HEK293 (cell line): Measurements from ENCODE around the gene SLC12A8.

Experiments
- SP2 ChIP-seq: fragments of 450-650 bp; formaldehyde crosslinking; IDR thresholded peaks from 2 replicates; pipeline ENCODE4 v1.5.1; 2016; ENCODE audit warnings: missing biosample characterization, missing genetic modification characterization
- ZNF785 ChIP-seq: fragments of 450-650 bp; formaldehyde crosslinking; IDR thresholded peaks from 2 replicates; pipeline ENCODE4 v1.5.1; 2016; ENCODE audit warnings: missing biosample characterization, missing genetic modification characterization
- TF ChIP-seq, protein P1 (sequence below): fragments of 450-650 bp; formaldehyde crosslinking; IDR thresholded peaks from 2 replicates; pipeline ENCODE4 v1.5.1; 2016; ENCODE audit warnings: missing biosample characterization, missing genetic modification characterization
- TF ChIP-seq, protein P2 (sequence below): fragments of 450-650 bp; formaldehyde crosslinking; conservative IDR thresholded peaks from 2 replicates; pipeline ENCODE4 v1.5.1; 2016; ENCODE audit warnings: low read depth, missing biosample characterization, missing genetic modification characterization

DNA sequence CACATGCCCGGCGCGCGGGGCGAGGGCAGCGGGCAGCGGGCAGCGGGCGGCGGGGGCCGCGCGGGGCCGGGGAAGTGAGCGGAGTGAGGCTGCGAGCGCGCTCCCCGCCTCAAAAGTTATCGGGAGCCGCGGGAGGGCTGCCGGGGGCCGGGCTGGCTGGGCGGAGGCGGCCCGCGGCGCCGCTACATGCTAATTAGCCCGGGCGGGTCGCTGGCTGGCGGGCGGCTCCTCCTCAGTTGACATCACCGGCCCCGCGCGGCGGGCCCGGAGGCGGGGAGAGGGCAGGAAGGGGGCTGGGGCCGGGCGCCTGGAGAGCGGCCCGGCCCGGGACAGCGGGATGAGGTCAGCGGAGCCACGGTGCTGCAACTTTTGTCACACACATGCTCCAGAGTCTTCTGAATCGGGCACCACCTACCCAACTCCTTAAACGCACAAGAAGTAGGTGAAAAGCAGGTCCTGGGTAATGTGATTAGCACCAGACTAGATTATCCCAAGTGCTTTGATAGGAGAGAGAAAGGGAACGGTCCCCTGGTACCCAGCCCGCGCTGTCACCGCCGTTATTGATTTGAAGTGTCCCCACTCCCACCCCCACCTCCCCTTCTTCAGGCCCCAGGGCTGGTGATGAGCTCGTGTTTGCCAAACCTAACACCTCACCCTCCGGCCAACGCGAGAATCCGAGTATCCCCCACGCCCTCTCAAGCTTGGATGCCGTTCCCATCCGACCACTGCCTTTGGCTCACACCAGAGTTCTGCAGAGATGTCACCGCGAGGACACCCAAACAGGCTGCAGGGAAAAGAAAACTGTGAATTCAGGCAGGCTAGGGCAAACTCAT lies 156.4 kb downstream of the SLC12A8 start, which contains the start of gene HEG1:
- TF ChIP-seq SP2 (tag by site-specific recombination) (peak; percentile 19; the same call in 1 of the 2 replicates), ZNF785 (tag by site-specific recombination) (no peak)
- TF ChIP-seq, protein P1, sequence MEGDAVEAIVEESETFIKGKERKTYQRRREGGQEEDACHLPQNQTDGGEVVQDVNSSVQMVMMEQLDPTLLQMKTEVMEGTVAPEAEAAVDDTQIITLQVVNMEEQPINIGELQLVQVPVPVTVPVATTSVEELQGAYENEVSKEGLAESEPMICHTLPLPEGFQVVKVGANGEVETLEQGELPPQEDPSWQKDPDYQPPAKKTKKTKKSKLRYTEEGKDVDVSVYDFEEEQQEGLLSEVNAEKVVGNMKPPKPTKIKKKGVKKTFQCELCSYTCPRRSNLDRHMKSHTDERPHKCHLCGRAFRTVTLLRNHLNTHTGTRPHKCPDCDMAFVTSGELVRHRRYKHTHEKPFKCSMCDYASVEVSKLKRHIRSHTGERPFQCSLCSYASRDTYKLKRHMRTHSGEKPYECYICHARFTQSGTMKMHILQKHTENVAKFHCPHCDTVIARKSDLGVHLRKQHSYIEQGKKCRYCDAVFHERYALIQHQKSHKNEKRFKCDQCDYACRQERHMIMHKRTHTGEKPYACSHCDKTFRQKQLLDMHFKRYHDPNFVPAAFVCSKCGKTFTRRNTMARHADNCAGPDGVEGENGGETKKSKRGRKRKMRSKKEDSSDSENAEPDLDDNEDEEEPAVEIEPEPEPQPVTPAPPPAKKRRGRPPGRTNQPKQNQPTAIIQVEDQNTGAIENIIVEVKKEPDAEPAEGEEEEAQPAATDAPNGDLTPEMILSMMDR (tag by site-specific recombination), result no peak
- TF ChIP-seq, protein P2, sequence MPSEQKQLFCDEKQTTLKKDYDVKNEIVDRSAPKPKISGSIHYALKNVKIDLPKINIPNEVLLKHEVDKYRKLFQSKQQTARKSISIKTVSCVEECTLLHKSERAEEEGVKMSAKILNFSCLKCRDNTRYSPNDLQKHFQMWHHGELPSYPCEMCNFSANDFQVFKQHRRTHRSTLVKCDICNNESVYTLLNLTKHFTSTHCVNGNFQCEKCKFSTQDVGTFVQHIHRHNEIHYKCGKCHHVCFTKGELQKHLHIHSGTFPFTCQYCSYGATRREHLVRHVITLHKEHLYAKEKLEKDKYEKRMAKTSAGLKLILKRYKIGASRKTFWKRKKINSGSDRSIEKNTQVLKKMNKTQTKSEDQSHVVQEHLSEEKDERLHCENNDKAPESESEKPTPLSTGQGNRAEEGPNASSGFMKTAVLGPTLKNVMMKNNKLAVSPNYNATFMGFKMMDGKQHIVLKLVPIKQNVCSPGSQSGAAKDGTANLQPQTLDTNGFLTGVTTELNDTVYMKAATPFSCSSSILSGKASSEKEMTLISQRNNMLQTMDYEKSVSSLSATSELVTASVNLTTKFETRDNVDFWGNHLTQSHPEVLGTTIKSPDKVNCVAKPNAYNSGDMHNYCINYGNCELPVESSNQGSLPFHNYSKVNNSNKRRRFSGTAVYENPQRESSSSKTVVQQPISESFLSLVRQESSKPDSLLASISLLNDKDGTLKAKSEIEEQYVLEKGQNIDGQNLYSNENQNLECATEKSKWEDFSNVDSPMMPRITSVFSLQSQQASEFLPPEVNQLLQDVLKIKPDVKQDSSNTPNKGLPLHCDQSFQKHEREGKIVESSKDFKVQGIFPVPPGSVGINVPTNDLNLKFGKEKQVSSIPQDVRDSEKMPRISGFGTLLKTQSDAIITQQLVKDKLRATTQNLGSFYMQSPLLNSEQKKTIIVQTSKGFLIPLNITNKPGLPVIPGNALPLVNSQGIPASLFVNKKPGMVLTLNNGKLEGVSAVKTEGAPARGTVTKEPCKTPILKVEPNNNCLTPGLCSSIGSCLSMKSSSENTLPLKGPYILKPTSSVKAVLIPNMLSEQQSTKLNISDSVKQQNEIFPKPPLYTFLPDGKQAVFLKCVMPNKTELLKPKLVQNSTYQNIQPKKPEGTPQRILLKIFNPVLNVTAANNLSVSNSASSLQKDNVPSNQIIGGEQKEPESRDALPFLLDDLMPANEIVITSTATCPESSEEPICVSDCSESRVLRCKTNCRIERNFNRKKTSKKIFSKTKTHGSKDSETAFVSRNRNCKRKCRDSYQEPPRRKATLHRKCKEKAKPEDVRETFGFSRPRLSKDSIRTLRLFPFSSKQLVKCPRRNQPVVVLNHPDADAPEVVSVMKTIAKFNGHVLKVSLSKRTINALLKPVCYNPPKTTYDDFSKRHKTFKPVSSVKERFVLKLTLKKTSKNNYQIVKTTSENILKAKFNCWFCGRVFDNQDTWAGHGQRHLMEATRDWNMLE, result no peak
